RWPE2 (cell line): ENCODE measurements around the gene MRGPRD.

Experiments
- ATAC-seq: fragments of 200-7000 bp; cut with Tn5 transposase; 3 replicates; pipeline ENCODE4 v1.9.1; 2021; ENCODE audit warnings: low read depth
- DNase-seq: peaks from one replicate; pipeline ENCODE4 v3.0.0-alpha.2; 2020; ENCODE audit warnings: low spot score
- H3K27ac ChIP-seq: fragments of 450-650 bp; 2 replicates; pipeline ENCODE4 v1.5.1; 2017; ENCODE audit warnings: mild to moderate bottlenecking; ENCODE audit not compliant: poor library complexity, severe bottlenecking
- H3K27me3 ChIP-seq: fragments of 250-450 bp; sonication (Bioruptor Pico); 2 replicates; pipeline ENCODE4 v1.5.1; 2021; ENCODE audit warnings: mild to moderate bottlenecking, moderate library complexity; ENCODE audit not compliant: insufficient read depth, poor library complexity, severe bottlenecking
- H3K36me3 ChIP-seq: fragments of 250-450 bp; sonication (Bioruptor Pico); 2 replicates; pipeline ENCODE4 v1.5.1; 2020; ENCODE audit warnings: low read depth, mild to moderate bottlenecking, moderate library complexity
- H3K4me1 ChIP-seq: fragments of 250-450 bp; sonication (Bioruptor Pico); 2 replicates; pipeline ENCODE4 v1.5.1; 2021; ENCODE audit warnings: mild to moderate bottlenecking, moderate library complexity; ENCODE audit not compliant: insufficient read depth, poor library complexity, severe bottlenecking
- H3K4me3 ChIP-seq: fragments of 250-450 bp; sonication (Bioruptor Pico); 2 replicates; pipeline ENCODE4 v1.5.1; 2021; ENCODE audit warnings: mild to moderate bottlenecking, moderate library complexity; ENCODE audit not compliant: severe bottlenecking
- H3K9me3 ChIP-seq: fragments of 250-450 bp; sonication (Bioruptor Pico); 2 replicates; pipeline ENCODE4 v1.5.1; 2021; ENCODE audit warnings: mild to moderate bottlenecking, moderate library complexity; ENCODE audit not compliant: severe bottlenecking
- CTCF ChIP-seq: fragments of 450-650 bp; IDR thresholded peaks from one replicate; pipeline ENCODE4 v1.5.1; 2017; ENCODE audit warnings: mild to moderate bottlenecking, moderate library complexity; ENCODE audit not compliant: poor library complexity, severe bottlenecking

MRGPRD gene

GRCh38 chr11:68935516-68936357 lies 45.0 kb downstream of the MRGPRD start:
- no peak overlapping the region for H3K4me3 ChIP-seq
- no peaks in the 10 kb centered on the region for H3K27me3 ChIP-seq
- no peak for TF ChIP-seq CTCF
- H3K9me3 ChIP-seq: no peaks in the 10 kb centered on the region
- DNase-seq (peak; percentile 34), ATAC-seq (no peak)
- H3K4me1 ChIP-seq: no peaks in the 10 kb centered on the region
- H3K27ac ChIP-seq: no peak overlapping the region
- H3K36me3 ChIP-seq: peaks cover 16% of the 10 kb centered on the region

- H3K36me3 ChIP-seq: peaks cover 16% of the 10 kb centered on the region
- no peak for ATAC-seq
These were observed 45.7 kb downstream of the MRGPRD start for GRCh38 chr11:68935066-68935465.

GRCh38 chr11:68934666-68935065 lies 46.1 kb downstream of the MRGPRD start:
- Histone ChIP-seq H3K27me3 (no peaks in the 10 kb centered on the region), H3K4me1 (no peaks in the 10 kb centered on the region), H3K9me3 (no peaks in the 10 kb centered on the region), H3K27ac (no peak overlapping the region), H3K36me3 (peaks cover 16% of the 10 kb centered on the region), H3K4me3 (no peak overlapping the region)
- TF ChIP-seq CTCF: no peak
- DNase-seq (peak; percentile 34), ATAC-seq (no peak)

More at GRCh38 chr11:68935066-68935465, 45.7 kb downstream of the MRGPRD start:
- H3K27me3 ChIP-seq: no peaks in the 10 kb centered on the region
- TF ChIP-seq CTCF: no peak
- no peaks in the 10 kb centered on the region for H3K9me3 ChIP-seq
- no peak overlapping the region for H3K27ac ChIP-seq
- H3K4me1 ChIP-seq: no peaks in the 10 kb centered on the region
- H3K4me3 ChIP-seq: no peak overlapping the region
- DNase-seq: peak; percentile 50

GRCh38 chr11:68934321-68934645 lies 46.5 kb downstream of the MRGPRD start:
- no peak overlapping the region for H3K27ac ChIP-seq
- no peak for ATAC-seq
- no peak for TF ChIP-seq CTCF
- H3K9me3 ChIP-seq: no peaks in the 10 kb centered on the region
- peaks cover 19% of the 10 kb centered on the region for H3K36me3 ChIP-seq
- H3K27me3 ChIP-seq: no peaks in the 10 kb centered on the region
- H3K4me1 ChIP-seq: no peaks in the 10 kb centered on the region
- peak; percentile 41 for DNase-seq
- H3K4me3 ChIP-seq: no peak overlapping the region
